ENCODE results near the gene HDHD3. TPM values are rescaled to one million over a fixed set of nuclear protein-coding genes. Genes with fewer than 3 reads are reported as not detected.
A peak's percentile ranks its signal among the peaks of the same experiment; 100 is the strongest.

Gene HDHD3
- polyA plus RNA-seq, 1 experiment, result 7.2 TPM

- no peak for TF ChIP-seq CTCF (IDR thresholded peaks at IDR 0.05; ENCODE audit: low read depth, low read length)
- DNase-seq (ENCODE audit: low read depth, low spot score), result no peak
- H3K27me3 ChIP-seq (ENCODE audit: control insufficient read depth, insufficient read depth, low read length), result peaks cover 23% of the 10 kb centered on the region
- CTCF ChIA-PET, result interaction anchor here (0.6 to 1.6 kb wide), 2 partner anchors 37 to 70 kb away, joined by 3 to 7 read pairs; partner anchors contain the start of genes CDC26 and PRPF4
- H3K9me3 ChIP-seq (ENCODE audit: control insufficient read depth, insufficient read depth, low read length), result no peaks in the 10 kb centered on the region
- no peak overlapping the region for H3K27ac ChIP-seq (ENCODE audit: low read depth, low read length)
- POLR2A ChIA-PET, result no interaction called here
- no peak overlapping the region for H3K4me3 ChIP-seq (ENCODE audit: low read depth, low read length)
These were observed 31.6 kb downstream of the HDHD3 start for GRCh38 chr9:113345190-113345589.

GRCh38 chr9:113343732-113344231, 33.0 kb downstream of the HDHD3 start:
- no peak for TF ChIP-seq CTCF (IDR thresholded peaks at IDR 0.05; ENCODE audit: low read depth, low read length)
- peaks cover 13% of the 10 kb centered on the region for H3K27me3 ChIP-seq (ENCODE audit: control insufficient read depth, insufficient read depth, low read length)
- ChIA-PET CTCF (no interaction called here), POLR2A (no interaction called here)
- no peak overlapping the region for H3K27ac ChIP-seq (ENCODE audit: low read depth, low read length)
- H3K4me3 ChIP-seq (ENCODE audit: low read depth, low read length), result no peak overlapping the region
- H3K9me3 ChIP-seq (ENCODE audit: control insufficient read depth, insufficient read depth, low read length), result no peaks in the 10 kb centered on the region
- DNase-seq (ENCODE audit: low read depth, low spot score), result no peak

GRCh38 chr9:113341712-113342410, 34.9 kb downstream of the HDHD3 start:
- TF ChIP-seq CTCF (IDR thresholded peaks at IDR 0.05; ENCODE audit: low read depth, low read length), result no peak
- no peak overlapping the region for H3K27ac ChIP-seq (ENCODE audit: low read depth, low read length)
- ChIA-PET CTCF (interaction anchor here (1.3 kb wide), 1 partner anchor 59 kb away, joined by 4 read pairs; the partner anchor contains the start of gene ALAD), POLR2A (no interaction called here)
- H3K9me3 ChIP-seq (ENCODE audit: control insufficient read depth, insufficient read depth, low read length), result no peaks in the 10 kb centered on the region
- DNase-seq (ENCODE audit: low read depth, low spot score), result no peak
- H3K27me3 ChIP-seq (ENCODE audit: control insufficient read depth, insufficient read depth, low read length), result no peaks in the 10 kb centered on the region
- no peak overlapping the region for H3K4me3 ChIP-seq (ENCODE audit: low read depth, low read length)

GRCh38 chr9:113340011-113340699, 36.6 kb downstream of the HDHD3 start, which contains the start of gene WDR31:
WDR31 (minus strand) TSS chr9:113340275; CDS start chr9:113332022, 8,253 bp downstream.
- no peak for TF ChIP-seq CTCF (IDR thresholded peaks at IDR 0.05; ENCODE audit: low read depth, low read length)
- Histone ChIP-seq H3K27me3 (ENCODE audit: control insufficient read depth, insufficient read depth, low read length) (no peaks in the 10 kb centered on the region), H3K4me3 (ENCODE audit: low read depth, low read length) (peak within 1 kb of the TSS; percentile 89), H3K9me3 (ENCODE audit: control insufficient read depth, insufficient read depth, low read length) (no peaks in the 10 kb centered on the region), H3K27ac (ENCODE audit: low read depth, low read length) (peak within 1 kb of the TSS; percentile 34)
- ChIA-PET CTCF (interaction anchor here (0.6 to 1.9 kb wide), 7 partner anchors 8 to 954 kb away, joined by 3 to 11 read pairs (median 6); partner anchors contain the start of genes ALAD and CDC26), POLR2A (interaction anchor here (0.6 to 2.0 kb wide), 10 partner anchors 9 to 1871 kb away, joined by 3 to 13 read pairs (median 6); partner anchors contain the start of genes ALAD, BSPRY, C9orf43 and CDC26)
- DNase-seq (ENCODE audit: low read depth, low spot score), result peak; percentile 74

Data from AG04450 (cell line).